ENCODE results near the gene ATF6B.
A peak's percentile ranks its signal among the peaks of the same experiment; 100 is the strongest.

Gene ATF6B

DNA sequence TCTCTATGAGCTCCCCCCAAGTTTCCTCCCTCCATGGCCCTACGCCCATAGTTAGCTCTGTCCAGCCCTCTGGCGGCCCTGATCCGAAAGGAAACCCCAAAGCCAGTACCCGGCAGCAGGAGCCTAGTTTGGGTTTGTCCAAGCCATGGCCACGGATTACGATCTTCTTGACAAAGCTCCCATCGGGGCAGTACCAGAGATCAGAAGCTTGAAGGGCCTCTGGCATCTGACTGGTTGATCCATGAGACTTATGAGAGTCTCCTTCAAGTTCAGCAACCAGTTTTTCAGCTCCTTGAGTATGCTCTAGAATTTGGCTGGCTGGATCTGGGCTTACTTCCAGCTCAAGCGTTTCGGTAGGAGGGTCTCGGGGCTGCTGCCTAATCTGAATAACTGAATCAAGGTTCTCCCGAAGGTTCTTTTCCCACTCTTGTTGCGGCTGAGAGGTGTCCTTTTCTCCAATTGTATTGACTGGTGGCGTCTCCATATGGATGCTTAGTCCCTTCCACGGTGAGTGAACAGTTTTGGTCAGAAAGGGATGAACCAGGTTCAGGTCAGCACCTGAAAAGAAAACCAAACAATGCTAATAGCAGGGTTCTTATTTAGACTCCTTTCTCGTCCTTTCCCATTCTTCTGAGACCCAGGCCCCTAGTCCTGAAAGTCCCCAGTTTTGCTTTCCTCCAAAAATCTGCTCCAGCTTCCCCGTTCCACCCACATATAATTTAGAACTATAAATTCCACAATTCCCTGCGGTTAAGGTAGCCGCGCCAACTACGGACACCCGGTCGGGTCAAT lies 1.4 kb upstream of the ATF6B start:
- no peak for DNase-seq

DNA sequence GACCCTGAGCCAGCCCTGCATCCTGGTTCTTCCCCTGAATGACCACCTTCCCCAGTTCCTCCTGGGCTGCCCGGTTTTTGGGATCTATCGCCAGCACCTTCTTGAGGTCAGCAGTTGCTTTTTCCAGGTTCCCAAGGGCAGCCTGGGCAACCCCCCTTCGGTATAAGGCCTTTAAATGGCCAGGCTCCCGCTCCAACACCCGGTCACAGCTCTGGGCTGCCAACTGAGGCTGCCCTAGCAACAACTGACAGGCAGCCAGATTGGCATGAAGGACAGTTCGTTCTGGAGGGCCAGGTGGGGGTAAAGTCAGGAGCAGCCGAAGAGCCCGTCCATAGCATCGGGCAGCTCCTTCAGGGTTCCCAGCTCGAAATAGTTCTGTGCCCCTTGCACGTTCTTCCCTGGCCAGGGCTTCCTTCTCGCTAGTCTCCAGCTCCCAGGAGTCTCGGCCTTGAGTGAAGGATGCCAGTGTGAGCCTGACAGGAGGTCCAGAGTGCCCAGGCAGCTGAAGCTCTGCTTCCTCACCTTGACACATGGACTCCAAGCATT lies 778 bp upstream of the ATF6B start:
- no peak for DNase-seq

DNA sequence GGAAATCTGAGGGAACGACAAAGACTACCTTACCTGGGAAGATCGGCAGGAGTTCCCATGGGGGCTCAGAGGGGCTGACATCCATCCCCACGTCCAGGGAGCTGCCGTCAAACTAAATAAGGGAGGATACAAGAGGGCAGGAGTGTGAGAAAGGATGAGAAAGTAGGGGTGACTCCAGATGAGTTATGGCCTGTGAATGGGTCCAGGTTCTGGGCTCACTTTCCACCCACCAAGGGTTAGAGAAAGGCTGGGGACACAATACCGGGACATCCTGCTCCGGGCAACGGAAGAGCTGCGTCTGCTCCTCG lies 683 bp downstream of the ATF6B start:
- DNase-seq, result no peak

DNA sequence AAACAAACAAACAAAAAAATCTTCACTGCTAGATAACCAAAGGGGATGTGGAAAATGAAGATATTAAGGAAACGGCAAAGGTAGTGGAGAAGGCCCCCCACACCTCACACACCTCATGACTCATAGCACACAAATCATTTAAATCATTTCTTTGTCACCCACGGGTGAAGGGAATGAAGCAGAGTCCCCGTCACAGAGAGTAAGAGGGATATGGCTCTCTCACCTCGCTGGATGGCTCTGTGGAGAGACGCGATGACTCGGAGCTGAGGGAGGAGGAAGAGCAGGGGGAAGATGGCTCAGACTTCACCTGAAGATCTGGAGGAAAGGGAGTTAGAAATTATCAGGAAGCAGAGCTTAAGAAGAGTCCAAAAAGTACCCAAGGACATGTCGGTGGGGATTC lies 1.2 kb downstream of the ATF6B start:
- no peak for DNase-seq

DNA sequence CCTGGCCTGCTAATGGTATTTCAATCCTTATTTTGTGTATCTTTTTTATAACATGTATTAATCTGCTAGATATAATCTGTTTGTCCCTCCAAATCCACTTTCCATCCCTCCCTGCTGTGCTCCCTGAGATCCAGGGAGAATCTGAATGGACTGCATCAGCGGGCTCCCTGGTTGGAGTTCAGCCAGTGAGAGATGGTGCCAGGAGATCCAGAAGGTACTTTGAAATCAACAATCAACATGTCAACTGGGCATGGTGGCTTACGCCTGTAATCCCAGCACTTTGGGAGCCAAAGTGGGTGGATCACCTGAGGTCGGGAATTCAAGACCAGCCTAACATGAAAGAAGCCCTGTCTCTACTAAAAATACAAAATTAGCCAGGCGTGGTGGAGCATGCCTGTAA lies 4.4 kb downstream of the ATF6B start:
- DNase-seq, result no peak

DNA sequence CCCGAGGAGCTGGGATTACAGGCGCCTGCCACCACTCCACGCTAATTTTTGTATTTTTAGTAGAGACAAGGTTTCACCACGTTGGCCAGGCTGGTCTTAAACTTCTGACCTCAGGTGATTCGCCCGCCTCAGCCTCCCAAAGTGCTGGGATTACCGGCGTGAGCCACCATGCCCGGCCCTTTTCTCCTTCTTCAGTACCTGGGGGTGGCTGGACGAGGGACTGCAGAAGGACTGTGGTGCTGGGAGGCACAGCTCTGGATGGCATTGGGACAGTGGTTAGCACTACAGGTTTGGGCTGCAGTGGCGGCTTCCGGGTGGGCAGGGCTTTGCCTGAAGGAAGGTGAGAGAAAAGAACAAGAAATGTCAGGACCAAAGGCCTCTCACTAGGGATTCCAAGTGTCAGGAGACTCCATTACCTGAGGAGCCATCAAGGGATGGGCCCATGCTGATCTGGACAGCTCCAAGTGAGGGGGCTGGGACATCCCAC lies 7.4 kb downstream of the ATF6B start:
- DNase-seq, result no peak

DNA sequence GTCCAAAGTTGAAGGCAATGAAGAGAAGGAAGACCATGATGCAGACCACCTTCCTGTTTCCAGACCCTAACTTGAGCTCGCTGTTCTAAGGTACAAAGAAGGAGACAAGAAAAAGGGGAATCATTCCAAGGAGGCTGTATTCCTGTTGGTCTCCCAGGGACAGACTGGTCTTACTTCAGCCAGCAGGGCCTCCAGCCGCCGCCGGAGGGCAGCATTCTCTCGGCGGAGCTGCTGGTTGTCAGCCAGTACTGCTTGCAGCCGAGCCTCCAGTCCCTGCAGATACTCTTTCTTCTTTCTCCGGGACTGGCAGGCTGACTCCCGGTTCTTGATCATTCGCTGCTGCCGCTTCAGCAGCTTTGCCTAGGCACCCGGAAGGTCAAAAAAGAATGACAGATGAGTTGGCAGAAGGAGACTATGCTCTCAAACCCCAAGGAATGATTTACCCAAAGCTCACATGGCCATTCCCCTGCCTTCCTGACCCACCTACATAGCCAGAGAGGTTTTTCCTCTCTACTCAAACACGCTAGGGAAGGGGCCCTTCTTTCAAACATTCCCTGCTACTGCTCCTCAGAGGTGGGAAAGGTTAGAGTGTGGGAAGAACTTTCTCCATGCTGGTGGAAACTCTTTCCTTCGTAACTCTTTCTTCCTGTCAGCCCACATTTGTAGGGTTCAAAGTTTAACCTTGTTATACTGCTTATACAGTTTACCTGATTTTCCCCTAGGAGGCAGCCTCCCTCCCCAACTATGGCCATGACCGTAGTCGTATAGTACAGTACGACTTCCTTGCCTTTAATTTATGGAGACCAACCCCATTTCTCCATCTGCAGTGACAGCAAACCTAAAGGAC lies 9.0 kb downstream of the ATF6B start:
- DNase-seq, result peak; percentile 54

DNA sequence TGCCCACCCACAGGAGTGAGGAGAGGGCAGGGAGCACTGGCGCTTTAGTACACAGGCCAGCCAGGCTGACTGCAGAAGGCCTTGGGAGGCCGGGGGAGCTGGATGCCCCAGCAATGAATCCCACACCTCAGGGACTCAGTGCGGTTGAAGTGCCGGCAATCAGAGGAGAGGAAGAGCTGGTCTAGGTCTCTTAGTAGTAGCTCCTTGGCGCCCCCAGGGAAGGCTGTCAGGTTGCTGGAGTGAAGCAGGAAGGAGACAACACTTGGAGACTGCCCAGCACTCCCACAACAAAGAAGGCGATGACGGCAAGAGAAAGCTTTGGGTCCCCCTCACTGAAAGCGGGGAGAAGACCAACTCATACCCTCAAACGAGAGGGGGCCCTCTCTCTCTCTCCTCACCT lies 10.6 kb downstream of the ATF6B start:
- DNase-seq, result no peak

DNA sequence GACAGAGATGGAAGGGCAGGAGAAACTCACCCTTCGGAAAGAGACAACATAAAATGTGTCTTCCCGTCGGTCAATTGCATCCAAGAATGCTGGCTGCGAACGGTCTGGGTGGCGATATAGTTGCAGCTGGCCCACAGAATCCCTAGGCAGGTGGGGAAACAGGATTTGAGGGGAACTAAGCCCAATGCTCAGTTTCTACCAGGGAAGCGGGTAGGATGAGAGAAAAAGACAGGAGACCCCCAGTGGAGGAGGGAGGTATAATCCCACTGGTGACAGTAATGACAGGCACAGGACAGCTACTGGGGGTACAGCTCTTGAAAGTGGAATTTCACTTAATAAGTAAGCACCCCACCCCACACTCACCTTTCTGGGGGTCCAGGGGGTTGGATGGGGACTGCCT lies 11.4 kb downstream of the ATF6B start:
- no peak for DNase-seq

DNA sequence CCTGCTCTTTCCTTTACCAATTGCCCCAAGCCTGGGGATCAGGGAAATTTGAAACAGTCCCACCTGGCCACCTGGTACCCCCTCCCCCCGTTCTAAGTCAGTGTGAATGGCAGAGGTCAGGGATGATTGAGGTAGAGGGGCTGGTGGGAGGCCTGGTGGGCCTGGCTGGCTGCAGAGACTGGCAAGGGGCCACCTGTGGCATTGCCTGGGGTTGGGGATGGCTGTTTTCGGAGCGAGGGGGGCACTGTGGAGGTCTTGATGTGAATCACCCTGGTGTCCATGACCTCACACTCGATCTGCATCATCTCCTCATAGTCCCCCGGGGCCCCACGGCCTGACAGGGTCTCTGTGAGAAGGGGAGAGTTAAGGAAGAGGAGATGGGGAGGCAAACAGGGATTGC lies 12.4 kb downstream of the ATF6B start:
- no peak for DNase-seq

DNA sequence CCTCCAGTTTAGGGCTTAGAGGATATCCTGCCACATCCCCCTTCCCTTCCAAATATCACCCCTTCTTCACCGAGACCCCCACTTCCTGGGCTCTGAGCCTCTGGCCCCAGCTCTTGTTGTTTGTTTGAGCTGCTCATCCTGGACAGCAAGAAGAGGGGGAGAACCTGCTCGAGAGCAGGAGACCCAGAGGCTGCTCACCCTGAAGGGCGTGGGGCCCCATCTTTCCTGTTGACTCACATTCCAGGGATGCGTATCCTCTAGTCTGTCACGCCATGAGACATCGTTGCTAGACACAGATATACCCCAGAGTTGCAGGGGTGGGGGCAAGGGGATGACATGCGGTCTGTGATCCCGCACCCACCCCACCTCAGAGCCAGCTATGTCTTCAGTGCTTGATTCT lies 13.2 kb downstream of the ATF6B start:
- no peak for DNase-seq

DNA sequence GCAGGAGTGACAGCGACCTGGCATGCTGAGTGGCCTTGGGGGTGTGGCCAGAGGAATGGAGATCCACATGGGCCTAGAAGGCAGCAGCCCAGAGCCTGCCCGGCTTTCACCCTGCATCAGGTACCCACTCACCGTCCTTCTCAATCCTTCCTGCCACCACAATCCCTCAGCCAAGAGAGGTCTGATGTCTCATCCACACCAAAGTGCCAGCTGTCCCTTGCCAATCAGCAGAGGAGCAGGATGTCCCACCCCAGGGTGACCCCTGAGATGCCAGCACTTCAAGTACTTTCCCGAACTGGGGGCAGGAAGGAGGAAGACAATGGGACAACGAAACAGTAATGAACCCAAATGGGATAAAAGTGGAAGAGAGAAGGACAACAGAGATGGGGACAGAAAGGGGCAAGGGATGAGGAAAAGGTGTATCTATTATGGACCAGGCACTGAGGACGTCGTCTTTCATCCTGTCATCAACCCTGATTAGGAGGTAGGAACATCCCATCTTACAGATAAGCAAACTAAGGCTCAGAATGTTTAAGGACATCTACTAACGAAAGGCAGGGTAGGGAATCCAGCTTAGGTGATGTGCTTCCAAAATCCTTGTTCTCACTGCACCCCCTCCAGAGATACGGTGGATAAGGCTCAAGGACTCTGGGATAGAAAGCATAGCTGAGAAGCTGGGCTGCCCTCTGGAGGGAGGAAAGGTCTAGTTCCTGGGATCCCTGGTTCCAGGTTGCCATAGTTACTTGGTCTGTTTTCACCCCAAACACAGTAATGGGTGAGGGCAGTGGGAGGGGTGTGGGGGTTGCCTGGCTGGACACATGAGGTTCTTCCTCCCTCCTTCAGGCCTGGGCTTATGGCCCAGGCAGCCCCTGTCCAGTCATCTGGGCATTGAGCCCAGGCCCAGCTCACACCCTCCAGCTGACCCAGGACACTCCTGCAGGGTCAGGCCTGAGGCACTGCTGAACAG lies 14.4 kb downstream of the ATF6B start:
- DNase-seq, result no peak

DNA sequence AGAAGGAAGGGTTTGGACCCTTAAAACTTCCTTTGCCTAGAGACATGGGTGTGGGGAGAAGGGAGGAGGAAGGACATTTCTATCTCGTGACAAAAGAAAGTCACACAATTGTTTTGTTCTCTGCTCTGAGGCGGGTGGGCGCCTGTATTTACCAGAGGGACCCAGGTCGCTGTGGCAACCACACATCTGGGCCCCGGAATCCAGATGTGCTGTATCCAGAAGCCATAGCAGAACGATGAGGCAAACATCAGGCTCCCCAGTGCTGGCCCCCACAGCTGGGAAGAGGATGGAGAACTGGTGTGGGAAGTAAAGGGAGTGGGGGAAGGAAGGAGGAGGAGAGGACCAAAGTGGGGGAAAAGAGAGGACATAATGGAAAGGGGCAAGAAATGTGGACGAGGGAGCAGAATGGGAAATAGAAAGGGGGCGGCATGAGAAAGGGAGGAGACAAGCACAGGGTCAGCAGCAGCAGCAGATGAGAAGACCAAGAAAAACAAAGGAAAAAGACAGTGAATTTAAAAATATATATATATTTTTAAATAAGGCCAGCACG lies 15.5 kb downstream of the ATF6B start:
- no peak for DNase-seq

DNA sequence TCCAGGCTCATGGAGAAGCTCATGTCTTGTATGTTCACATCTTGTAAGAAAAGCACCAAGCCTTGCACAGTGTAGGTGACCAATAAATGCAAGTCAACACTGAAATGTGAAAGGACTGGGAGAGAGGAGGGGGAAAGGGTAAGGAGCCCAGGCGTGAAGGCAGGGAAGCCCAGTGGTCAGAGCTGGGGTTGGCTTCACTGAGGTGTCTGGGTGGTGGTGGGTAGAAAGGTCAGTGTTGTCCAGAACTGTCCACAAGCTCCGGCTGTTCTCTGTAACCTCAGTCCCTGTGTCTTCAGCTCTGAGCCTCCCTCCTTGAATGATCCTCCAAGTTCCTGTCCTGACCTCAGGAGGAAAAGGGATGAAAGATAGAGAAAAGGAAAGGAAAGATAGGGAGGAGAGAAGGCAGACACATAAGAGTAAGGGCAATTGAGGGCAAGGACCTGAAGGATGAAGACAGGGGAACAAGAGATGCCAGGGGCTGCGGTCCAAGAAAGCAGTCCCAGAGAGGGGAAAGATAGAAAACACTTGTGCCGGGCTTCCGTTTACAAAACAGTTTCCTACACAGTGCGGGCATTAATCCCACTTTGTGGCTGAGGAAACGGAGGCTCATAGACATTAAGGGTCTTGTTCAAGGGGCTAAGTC lies 16.5 kb downstream of the ATF6B start:
- no peak for DNase-seq

DNA sequence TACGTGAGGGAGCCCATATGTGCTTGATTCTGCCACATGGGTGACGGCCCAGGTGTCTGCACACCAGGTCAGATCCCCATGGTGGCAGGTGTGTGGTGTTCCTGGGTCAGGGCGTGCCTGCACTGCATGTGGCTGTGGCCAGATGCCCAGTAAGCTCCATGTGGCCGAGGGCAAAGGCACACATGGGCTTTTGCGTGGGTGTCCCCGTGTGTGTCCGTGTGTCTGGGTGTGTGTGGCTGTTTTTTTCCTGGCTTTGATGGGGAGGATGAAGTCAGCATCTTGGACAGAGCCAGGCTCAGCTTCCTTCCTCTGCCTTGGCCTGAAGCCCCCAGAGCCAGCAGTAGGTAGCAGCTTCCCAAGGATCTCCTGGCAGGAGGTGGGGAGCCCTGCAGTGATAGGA lies 17.4 kb downstream of the ATF6B start:
- DNase-seq, result no peak

DNA sequence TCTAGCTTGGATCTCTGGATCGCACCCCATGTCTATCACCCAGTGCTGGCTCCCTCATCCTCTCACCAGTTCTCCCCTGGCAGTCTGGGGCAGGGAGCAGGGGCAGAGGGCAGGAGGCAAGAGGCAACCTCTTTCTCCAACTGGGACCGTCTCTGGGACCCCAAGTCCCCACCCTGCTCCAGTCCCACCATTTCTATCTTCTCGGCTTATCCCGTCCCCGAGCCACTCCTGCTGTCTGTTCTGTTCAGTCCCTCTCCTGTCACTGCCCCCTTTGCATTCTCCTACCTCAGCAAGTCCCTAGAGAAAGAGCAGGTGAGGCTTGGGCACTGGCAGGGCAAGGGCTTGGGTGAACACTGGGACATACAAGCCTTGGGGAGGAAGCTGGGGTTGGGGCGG lies 18.3 kb downstream of the ATF6B start:
- DNase-seq, result no peak

DNA sequence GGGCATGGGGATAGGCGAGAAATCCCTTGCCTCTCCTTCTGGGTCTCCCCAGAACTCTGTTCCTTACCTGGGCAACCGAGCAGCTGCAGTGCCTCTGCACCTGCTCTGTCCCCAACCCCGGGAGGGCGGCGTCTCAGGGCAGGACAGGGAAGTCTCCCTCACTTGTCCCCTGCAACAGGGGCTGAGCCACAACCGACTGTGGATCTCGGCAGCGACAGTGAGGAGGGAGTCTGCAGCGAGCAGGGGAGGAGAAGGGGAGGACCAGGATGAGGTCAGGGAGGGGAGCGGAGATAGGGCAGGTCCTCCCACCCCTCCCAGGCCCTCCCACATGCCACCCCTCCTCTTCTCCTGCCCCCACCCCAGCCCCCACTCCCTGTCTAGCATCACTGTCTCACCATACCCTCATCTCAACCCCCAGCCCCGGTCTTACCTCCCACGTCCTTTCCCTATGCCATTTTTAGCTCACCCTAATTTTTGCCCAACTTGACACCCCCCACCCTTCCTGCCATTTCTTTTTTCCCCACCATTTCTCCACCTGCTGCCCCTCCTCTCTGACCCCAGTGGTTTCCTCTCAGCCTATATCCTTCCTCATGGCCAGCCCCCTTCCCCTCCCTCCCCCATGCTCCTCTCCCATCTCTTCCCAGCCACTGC lies 18.8 kb downstream of the ATF6B start, which contains the start of gene TNXB:
TNXB (minus strand) TSS at position 225 of the 651 bp plus-strand sequence. CDS start 11,140 bp downstream, outside the sequence.
- peak; percentile 36 for DNase-seq

DNA sequence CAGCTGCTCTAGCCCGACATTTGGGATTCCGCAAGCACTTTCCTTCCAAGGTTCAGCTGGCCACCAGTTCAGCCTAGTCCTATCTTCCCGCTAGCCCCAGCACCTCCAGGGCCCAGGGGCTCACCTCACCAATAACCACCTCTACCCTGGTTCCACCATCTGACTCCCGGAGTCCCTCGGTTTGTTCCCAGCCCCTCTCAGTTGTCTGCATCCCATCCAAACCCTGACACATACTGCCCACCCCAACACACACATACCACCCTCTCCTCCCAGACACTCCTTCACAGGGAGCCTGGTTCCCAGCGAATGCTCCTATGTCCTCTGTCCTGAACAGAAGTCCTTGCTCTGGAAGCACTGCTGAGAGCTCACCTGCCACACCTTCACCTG lies 19.3 kb downstream of the ATF6B start:
- DNase-seq, result no peak

DNA sequence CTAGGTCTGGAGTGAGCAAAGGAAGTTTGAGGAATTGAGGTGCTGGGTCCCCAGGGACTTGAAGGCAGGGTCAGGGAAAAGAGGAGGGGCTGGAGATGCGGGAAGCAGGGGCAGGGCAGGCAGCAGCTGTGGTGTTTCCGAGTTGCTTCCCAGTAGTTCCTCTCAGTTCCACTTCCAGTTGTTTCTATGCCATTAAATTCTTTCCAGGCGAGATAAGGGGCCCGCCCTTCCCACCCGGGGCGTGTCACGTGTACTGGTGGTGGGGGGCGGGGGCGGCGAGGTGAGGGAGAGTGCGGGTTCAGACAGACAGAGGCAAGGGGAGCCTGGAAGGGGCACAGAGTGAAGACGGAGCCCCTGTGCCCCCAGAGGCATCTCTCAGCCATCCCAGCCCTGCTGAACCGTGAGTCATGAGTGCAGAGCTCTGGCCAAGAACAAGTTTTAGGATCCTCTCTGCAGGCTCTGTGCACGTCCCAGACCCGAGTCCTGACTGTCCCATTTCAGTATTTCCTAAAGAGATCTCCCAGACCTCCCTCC lies 19.9 kb downstream of the ATF6B start:
- DNase-seq, result no peak

DNA sequence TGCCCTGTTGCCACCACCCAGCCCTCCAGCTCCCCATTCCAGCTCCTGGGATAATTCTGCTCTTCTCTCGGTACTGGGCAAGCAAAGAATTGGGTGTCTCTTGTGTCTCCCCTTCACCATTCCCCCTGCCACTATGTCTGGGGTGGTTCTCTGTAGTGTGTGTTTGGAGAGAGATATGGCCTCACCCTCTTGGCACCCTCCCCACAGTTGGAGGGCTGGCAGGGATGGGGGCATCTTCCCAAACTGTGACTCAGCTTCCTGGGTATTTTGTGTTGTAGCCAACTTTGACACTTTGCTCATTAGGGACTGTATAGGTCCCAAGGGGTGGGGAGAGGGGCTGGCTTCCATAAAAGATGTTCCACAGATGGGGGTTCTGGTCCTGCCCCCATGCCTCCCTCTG lies 20.6 kb downstream of the ATF6B start:
- no peak for DNase-seq

DNA sequence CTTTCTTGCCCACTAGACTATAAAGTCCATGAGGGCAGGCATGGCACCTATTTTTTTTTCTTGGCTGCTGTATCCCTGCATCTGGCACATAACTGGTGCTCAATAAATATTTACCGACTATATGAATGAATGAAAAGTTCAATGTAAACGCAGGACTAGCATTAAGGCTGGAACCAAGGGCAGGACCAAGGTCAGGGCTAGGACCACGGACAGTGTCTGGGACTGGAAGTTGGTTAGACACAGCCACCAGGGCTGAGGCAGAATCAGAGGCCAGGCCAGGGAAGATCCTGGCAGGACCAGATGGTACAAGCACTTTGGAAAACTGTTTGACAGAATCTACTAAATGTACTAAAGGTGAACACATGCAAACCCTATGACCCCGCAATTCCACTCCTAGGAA lies 22.6 kb downstream of the ATF6B start:
- DNase-seq, result no peak
